HepG2 (cell line): ENCODE data around the gene ZNF816. TPM values are rescaled to one million over a fixed set of nuclear protein-coding genes. Genes with fewer than 3 reads are reported as not detected.
A peak's percentile ranks its signal among the peaks of the same experiment; 100 is the strongest.

ENCODE experiments used
- E2F2 ChIP-seq: sonication (generic); formaldehyde crosslinking; IDR thresholded peaks from 2 replicates; pipeline ENCODE4 v1.4.0; 2020; ENCODE audit warnings: missing genetic modification reagents, borderline replicate concordance
- FOSL2 ChIP-seq: sonication (generic); formaldehyde crosslinking; IDR thresholded peaks from 2 replicates; pipeline ENCODE4 v1.4.0; 2020; ENCODE audit warnings: missing genetic modification reagents
- GABPA ChIP-seq, 2 experiments: IDR thresholded peaks; 2 replicates each; pipeline ENCODE4 v1.6.1; 2011 to 2016; ENCODE audit warnings: low read depth in 2 of 2, low read length in 1 of 2, missing biosample characterization in 1 of 2, missing genetic modification characterization in 1 of 2
- GZF1 ChIP-seq: sonication (generic); formaldehyde crosslinking; IDR thresholded peaks from 2 replicates; pipeline ENCODE4 v1.5.1; 2020; ENCODE audit warnings: mild to moderate bottlenecking, missing genetic modification reagents
- KMT2A ChIP-seq: sonication (generic); formaldehyde crosslinking; IDR thresholded peaks from 2 replicates; pipeline ENCODE4 v1.4.0; 2020; ENCODE audit warnings: missing genetic modification reagents
- LCORL ChIP-seq, 2 experiments: fragments of 450-650 bp in 1 of 2; sonication (generic) in 1 of 2; formaldehyde crosslinking in 1 of 2; IDR thresholded peaks; 2 replicates each; pipeline versions ENCODE4 v1.5.0 to v1.6.1; 2017 to 2020; ENCODE audit warnings: antibody characterized with exemption in 1 of 2, missing genetic modification reagents in 1 of 2
- MED8 ChIP-seq: sonication (generic); formaldehyde crosslinking; IDR thresholded peaks from 2 replicates; pipeline ENCODE4 v1.8.1; 2023; ENCODE audit warnings: mild to moderate bottlenecking, missing genetic modification reagents; ENCODE audit not compliant: insufficient replicate concordance
- PCBP2 ChIP-seq: fragments of 200-400 bp; formaldehyde crosslinking; optimal IDR thresholded peaks from 2 replicates; pipeline ENCODE3; 2018; ENCODE audit warnings: low read length, low read depth; ENCODE audit not compliant: poor library complexity, severe bottlenecking
- POLR2AphosphoS5 ChIP-seq: IDR thresholded peaks from 2 replicates; pipeline ENCODE4 v1.6.1; 2012; ENCODE audit warnings: low read depth, low read length
- RBM39 ChIP-seq: fragments of 200-400 bp; formaldehyde crosslinking; IDR thresholded peaks from one replicate; pipeline ENCODE4 v1.6.1; 2018; ENCODE audit warnings: antibody characterized with exemption, mild to moderate bottlenecking, low read depth, low read length; ENCODE audit not compliant: poor library complexity, severe bottlenecking
- RFX5 ChIP-seq: IDR thresholded peaks from 2 replicates; pipeline ENCODE4 v1.6.1; 2011; ENCODE audit warnings: low read depth, low read length, improper control_type of control experiment
- SALL1 ChIP-seq: sonication (generic); formaldehyde crosslinking; IDR thresholded peaks from 2 replicates; pipeline ENCODE4 v1.8.0; 2022; ENCODE audit warnings: mild to moderate bottlenecking, missing genetic modification reagents
- SP4 ChIP-seq: sonication (generic); formaldehyde crosslinking; IDR thresholded peaks from 2 replicates; pipeline ENCODE4 v1.8.1; 2023; ENCODE audit warnings: mild to moderate bottlenecking, missing genetic modification reagents
- ZBTB14 ChIP-seq: sonication (generic); formaldehyde crosslinking; IDR thresholded peaks from 2 replicates; pipeline ENCODE4 v1.4.0; 2020; ENCODE audit warnings: missing genetic modification reagents
- ZFAT ChIP-seq: sonication (generic); formaldehyde crosslinking; conservative IDR thresholded peaks from 2 replicates; pipeline ENCODE4 v1.8.1; 2023; ENCODE audit warnings: missing genetic modification reagents, inconsistent platforms
- ZFX ChIP-seq: sonication (generic); formaldehyde crosslinking; IDR thresholded peaks from 2 replicates; pipeline ENCODE4 v1.4.0; 2020; ENCODE audit warnings: mild to moderate bottlenecking, low read depth, missing genetic modification reagents, moderate library complexity
- ZNF121 ChIP-seq: sonication (generic); formaldehyde crosslinking; IDR thresholded peaks from 2 replicates; pipeline ENCODE4 v1.5.0; 2020; ENCODE audit warnings: mild to moderate bottlenecking, missing genetic modification reagents
- ZNF567 ChIP-seq: sonication (generic); formaldehyde crosslinking; IDR thresholded peaks from 2 replicates; pipeline ENCODE4 v1.8.1; 2023; ENCODE audit warnings: mild to moderate bottlenecking, missing genetic modification reagents, borderline replicate concordance
- ZNF782 ChIP-seq: sonication (generic); formaldehyde crosslinking; IDR thresholded peaks from 2 replicates; pipeline ENCODE4 v1.4.0; 2020; ENCODE audit warnings: missing genetic modification reagents, mild to moderate bottlenecking, borderline replicate concordance
- polyA plus RNA-seq, 8 experiments: library from polyadenylated mRNA; depleted of rRNA in 3 of 8; stranded (reverse) in 7 of 8; unstranded in 1 of 8; fragments of >200 nt; fragmentation: Illumina TruSeq in 4 of 8; extraction: Trizol in 4 of 8; gene quantifications; 2 replicates each; pipeline versions ENCODE4 v1.2.1 to v1.2.3, GENCODE V29; 2011 to 2016; ENCODE audit warnings: low read depth in 4 of 8, missing spikeins in 1 of 8, mixed read lengths in 1 of 8; ENCODE audit not compliant: insufficient read depth in 1 of 8
- total RNA-seq, 5 experiments: library from RNA; depleted of rRNA; stranded (reverse); fragments of >200 nt; fragmentation: Illumina TruSeq; extraction: Trizol; gene quantifications; 2 replicates each; pipeline ENCODE4 v1.2.3, GENCODE V29; 2016; ENCODE audit warnings: low read depth in 1 of 5
- TF ChIP-seq, protein P1 (sequence below): IDR thresholded peaks from 2 replicates; pipeline ENCODE4 v1.6.1; 2016
- TF ChIP-seq, protein P2 (sequence below): sonication (generic); formaldehyde crosslinking; IDR thresholded peaks from 2 replicates; pipeline ENCODE4 v1.9.0; 2021; ENCODE audit warnings: missing genetic modification reagents, borderline replicate concordance

ZNF816 gene
- total and polyA plus RNA-seq, 2 of the 13 experiments (the other 11 are each of a cell fraction or from before 2014, with no cell fraction given), result 5.2 to 14.1 TPM

DNA sequence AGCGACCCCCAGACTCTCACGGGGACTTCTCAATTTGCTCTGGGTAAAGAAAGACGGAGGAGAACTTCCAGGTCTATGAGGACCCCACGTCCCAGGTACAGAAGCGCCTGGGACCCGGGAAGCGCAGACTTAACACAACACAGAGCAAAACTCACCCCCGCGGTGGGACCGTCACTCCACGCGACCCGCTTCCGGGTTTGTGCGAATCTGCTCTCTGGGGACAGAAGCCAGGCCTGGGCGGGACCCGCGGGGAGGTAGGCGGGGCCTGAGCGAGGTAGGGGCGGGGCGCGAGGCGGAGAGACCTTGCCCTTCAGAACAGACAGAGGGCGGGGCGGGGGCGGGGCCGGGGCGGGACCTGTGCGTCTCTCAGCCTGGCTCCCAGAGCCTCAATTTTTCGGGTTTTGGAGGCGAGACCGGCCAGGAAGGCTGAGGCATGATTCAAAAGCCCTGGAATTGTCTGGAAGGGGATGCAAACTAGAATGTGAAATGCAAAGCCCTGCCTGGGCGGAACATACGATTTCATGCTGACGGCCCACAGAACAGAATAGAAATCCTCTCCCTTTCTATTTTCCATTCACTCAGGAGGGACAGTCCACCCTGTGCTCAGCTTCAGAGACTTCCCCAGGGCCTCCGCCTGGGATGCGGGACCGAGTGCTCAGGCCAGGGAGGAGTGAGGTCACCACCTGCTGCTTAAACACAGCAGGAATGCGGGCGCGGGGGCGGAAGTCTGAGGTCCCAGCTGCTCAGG is 20.1 kb downstream of the ZNF816 start (continued):
- TF ChIP-seq, protein P1, sequence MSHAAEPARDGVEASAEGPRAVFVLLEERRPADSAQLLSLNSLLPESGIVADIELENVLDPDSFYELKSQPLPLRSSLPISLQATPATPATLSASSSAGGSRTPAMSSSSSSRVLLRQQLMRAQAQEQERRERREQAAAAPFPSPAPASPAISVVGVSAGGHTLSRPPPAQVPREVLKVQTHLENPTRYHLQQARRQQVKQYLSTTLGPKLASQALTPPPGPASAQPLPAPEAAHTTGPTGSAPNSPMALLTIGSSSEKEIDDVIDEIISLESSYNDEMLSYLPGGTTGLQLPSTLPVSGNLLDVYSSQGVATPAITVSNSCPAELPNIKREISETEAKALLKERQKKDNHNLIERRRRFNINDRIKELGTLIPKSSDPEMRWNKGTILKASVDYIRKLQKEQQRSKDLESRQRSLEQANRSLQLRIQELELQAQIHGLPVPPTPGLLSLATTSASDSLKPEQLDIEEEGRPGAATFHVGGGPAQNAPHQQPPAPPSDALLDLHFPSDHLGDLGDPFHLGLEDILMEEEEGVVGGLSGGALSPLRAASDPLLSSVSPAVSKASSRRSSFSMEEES (CRISPR knock-in tag), result peak; percentile 9; the same call in 1 of the 2 replicates
- TF ChIP-seq E2F2 (CRISPR knock-in tag) (no peak), ZFX (CRISPR knock-in tag) (peak; percentile 48), FOSL2 (CRISPR knock-in tag) (peak; percentile 49), LCORL (IDR thresholded peaks at IDR 0.05) (no peak), LCORL (CRISPR knock-in tag; IDR thresholded peaks at IDR 0.05) (peak; percentile 53; the same call in 1 of the 2 replicates), POLR2AphosphoS5 (peak; percentile 84), SP4 (CRISPR knock-in tag) (peak; percentile 70; the same call in 1 of the 2 replicates), ZFAT (CRISPR knock-in tag) (peak; percentile 95), GABPA (IDR thresholded peaks at IDR 0.05; ENCODE audit: low read depth, low read length) (no peak), GABPA (CRISPR knock-in tag; IDR thresholded peaks at IDR 0.05; ENCODE audit: low read depth) (peak; percentile 42), KMT2A (CRISPR knock-in tag) (no peak), SALL1 (CRISPR knock-in tag) (peak; percentile 38; the same call in 1 of the 2 replicates), ZNF121 (0 out of 2 replicates have a peak, but pooled peaks have one; percentile 9), RFX5 (no peak), PCBP2 (no peak), ZBTB14 (no peak), RBM39 (no peak), MED8 (CRISPR knock-in tag) (no peak), ZNF782 (CRISPR knock-in tag) (no peak), GZF1 (CRISPR knock-in tag) (no peak), ZNF567 (CRISPR knock-in tag) (no peak)
- TF ChIP-seq, protein P2, sequence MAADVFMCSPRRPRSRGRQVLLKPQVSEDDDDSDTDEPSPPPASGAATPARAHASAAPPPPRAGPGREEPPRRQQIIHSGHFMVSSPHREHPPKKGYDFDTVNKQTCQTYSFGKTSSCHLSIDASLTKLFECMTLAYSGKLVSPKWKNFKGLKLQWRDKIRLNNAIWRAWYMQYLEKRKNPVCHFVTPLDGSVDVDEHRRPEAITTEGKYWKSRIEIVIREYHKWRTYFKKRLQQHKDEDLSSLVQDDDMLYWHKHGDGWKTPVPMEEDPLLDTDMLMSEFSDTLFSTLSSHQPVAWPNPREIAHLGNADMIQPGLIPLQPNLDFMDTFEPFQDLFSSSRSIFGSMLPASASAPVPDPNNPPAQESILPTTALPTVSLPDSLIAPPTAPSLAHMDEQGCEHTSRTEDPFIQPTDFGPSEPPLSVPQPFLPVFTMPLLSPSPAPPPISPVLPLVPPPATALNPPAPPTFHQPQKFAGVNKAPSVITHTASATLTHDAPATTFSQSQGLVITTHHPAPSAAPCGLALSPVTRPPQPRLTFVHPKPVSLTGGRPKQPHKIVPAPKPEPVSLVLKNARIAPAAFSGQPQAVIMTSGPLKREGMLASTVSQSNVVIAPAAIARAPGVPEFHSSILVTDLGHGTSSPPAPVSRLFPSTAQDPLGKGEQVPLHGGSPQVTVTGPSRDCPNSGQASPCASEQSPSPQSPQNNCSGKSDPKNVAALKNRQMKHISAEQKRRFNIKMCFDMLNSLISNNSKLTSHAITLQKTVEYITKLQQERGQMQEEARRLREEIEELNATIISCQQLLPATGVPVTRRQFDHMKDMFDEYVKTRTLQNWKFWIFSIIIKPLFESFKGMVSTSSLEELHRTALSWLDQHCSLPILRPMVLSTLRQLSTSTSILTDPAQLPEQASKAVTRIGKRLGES (CRISPR knock-in tag), result 0 out of 2 replicates have a peak, but pooled peaks have one; percentile 49
